SK-N-SH (cell line): ENCODE measurements around the gene SMPD2. TPM values are rescaled to one million over a fixed set of nuclear protein-coding genes. Genes with fewer than 3 reads are reported as not detected.

ENCODE experiments used
- CTCF ChIA-PET: fragments of 300-600, 350-600 bp; formaldehyde crosslinking; extraction: SDS; loops from one replicate; lab custom pipeline; 2021; lab: Yijun Ruan, JAX
- POLR2A ChIA-PET: fragments of 350-600 bp; sonication (Branson Sonifier 250); formaldehyde crosslinking; extraction: SDS; loops from one replicate; lab custom pipeline; 2020; ENCODE audit warnings: antibody characterized with exemption, inconsistent platforms; lab: Yijun Ruan, JAX
- DNase-seq: peaks from one replicate; pipeline ENCODE4 v3.0.0; 2012
- H2AFZ ChIP-seq: fragments of 200-600 bp; sonication (generic); 2 replicates; pipeline ENCODE4 v1.8.1; 2016; ENCODE audit warnings: antibody characterized with exemption, mild to moderate bottlenecking, low read depth
- H3F3A ChIP-seq: fragments of 200-600 bp; sonication (generic); replicated peaks from 2 replicates; pipeline ENCODE3; 2016; ENCODE audit warnings: antibody characterized with exemption, mild to moderate bottlenecking; ENCODE audit not compliant: insufficient read depth
- H3K27ac ChIP-seq, 2 experiments: fragments of 200-500 bp in 1 of 2; fragments of 200-600 bp in 1 of 2; sonication (Bioruptor generic) in 1 of 2; sonication (generic), shearing (Covaris generic) in 1 of 2; 2 replicates each; pipeline versions ENCODE4 v1.5.1 to v1.6.1; 2014 to 2016; ENCODE audit warnings: low read depth in 2 of 2, inconsistent platforms in 1 of 2, low read length in 1 of 2, mild to moderate bottlenecking in 1 of 2, mixed read lengths in 1 of 2
- H3K27me3 ChIP-seq: fragments of 200-600 bp; sonication (generic), shearing (Covaris generic); 2 replicates; pipeline ENCODE4 v1.6.1; 2016; ENCODE audit warnings: mixed run types; ENCODE audit not compliant: insufficient read depth
- H3K36me3 ChIP-seq, 2 experiments: fragments of 200-500 bp in 1 of 2; fragments of 200-600 bp in 1 of 2; sonication (Bioruptor generic) in 1 of 2; sonication (generic) in 1 of 2; replicated peaks in 1 of 2; 2 replicates each; pipeline versions ENCODE3 to v1.5.1; 2014 to 2016; ENCODE audit warnings: low read length in 1 of 2, mild to moderate bottlenecking in 1 of 2; ENCODE audit not compliant: insufficient read depth in 2 of 2, control insufficient read depth in 1 of 2
- H3K4me1 ChIP-seq, 2 experiments: fragments of 200-500 bp in 1 of 2; fragments of 200-600 bp in 1 of 2; sonication (Bioruptor generic) in 1 of 2; sonication (generic), shearing (Covaris generic) in 1 of 2; 2 replicates each; pipeline versions ENCODE4 v1.5.1 to v1.6.1; 2014 to 2016; ENCODE audit warnings: low read depth in 1 of 2, low read length in 1 of 2, mixed run types in 1 of 2; ENCODE audit not compliant: insufficient read depth in 2 of 2, control insufficient read depth in 1 of 2
- H3K4me2 ChIP-seq: fragments of 200-600 bp; sonication (generic), shearing (Covaris generic); 2 replicates; pipeline ENCODE4 v1.6.1; 2017; ENCODE audit warnings: mixed run types
- H3K4me3 ChIP-seq, 2 experiments: fragments of 200-500 bp in 1 of 2; fragments of 200-600 bp in 1 of 2; sonication (Bioruptor generic) in 1 of 2; sonication (generic), shearing (Covaris generic) in 1 of 2; 2 replicates each; pipeline versions ENCODE4 v1.5.1 to v1.8.1; 2014 to 2016; ENCODE audit warnings: low read depth in 2 of 2, inconsistent platforms in 1 of 2, low read length in 1 of 2, mild to moderate bottlenecking in 1 of 2, mixed read lengths in 1 of 2, moderate library complexity in 1 of 2
- H3K79me2 ChIP-seq: fragments of 200-600 bp; sonication (generic); 2 replicates; pipeline ENCODE4 v1.8.1; 2017; ENCODE audit warnings: mild to moderate bottlenecking; ENCODE audit not compliant: insufficient read depth
- H3K9ac ChIP-seq: fragments of 200-600 bp; sonication (generic); 2 replicates; pipeline ENCODE4 v1.6.1; 2017; ENCODE audit warnings: mixed run types
- H3K9me2 ChIP-seq: fragments of 200-600 bp; sonication (generic); 2 replicates; pipeline ENCODE4 v1.6.1; 2017; ENCODE audit warnings: mixed run types
- H3K9me3 ChIP-seq: fragments of 200-600 bp; sonication (generic); 2 replicates; pipeline ENCODE4 v1.6.1; 2017; ENCODE audit warnings: mixed run types, mild to moderate bottlenecking, moderate library complexity
- H4K20me1 ChIP-seq: fragments of 200-600 bp; sonication (generic); 2 replicates; pipeline ENCODE4 v1.6.1; 2017; ENCODE audit warnings: mild to moderate bottlenecking, mixed run types; ENCODE audit not compliant: insufficient read depth
- ELF1 ChIP-seq: IDR thresholded peaks from 2 replicates; pipeline ENCODE4 v1.4.0; 2012
- EP300 ChIP-seq, 2 experiments: IDR thresholded peaks; 2 replicates each; pipeline versions ENCODE4 v1.4.0 to v1.6.1; 2012; ENCODE audit warnings: borderline replicate concordance in 1 of 2, low read depth in 1 of 2, low read length in 1 of 2
- MEF2A ChIP-seq: IDR thresholded peaks from 2 replicates; pipeline ENCODE4 v1.4.0; 2012; ENCODE audit warnings: low read depth, borderline replicate concordance
- NRF1 ChIP-seq: IDR thresholded peaks from 2 replicates; pipeline ENCODE4 v1.6.1; 2012; ENCODE audit warnings: low read depth, mild to moderate bottlenecking, low read length
- POLR2AphosphoS5 ChIP-seq: IDR thresholded peaks from 2 replicates; pipeline ENCODE4 v1.6.1; 2012; ENCODE audit warnings: low read depth, low read length
- SMC3 ChIP-seq: IDR thresholded peaks from 2 replicates; pipeline ENCODE4 v1.6.1; 2012; ENCODE audit warnings: low read depth, low read length, improper control_type of control experiment
- TAF1 ChIP-seq: IDR thresholded peaks from 2 replicates; pipeline ENCODE4 v1.6.1; 2012; ENCODE audit warnings: low read depth, mild to moderate bottlenecking, low read length, moderate library complexity, borderline replicate concordance
- WGBS: methylation state at CpG from one replicate; pipeline ENCODE4 v1.1.6; 2017; ENCODE audit warnings: low lambda C conversion rate; 5-methylcytosine and 5-hydroxymethylcytosine counted together
- polyA plus RNA-seq, 3 experiments: library from polyadenylated mRNA; depleted of rRNA; stranded (reverse); fragments of >200 nt; gene quantifications; 2 replicates each; pipeline ENCODE4 v1.2.3, GENCODE V29; 2012
- TF ChIP-seq, protein P1 (sequence below): IDR thresholded peaks from 2 replicates; pipeline ENCODE4 v1.6.1; 2012; ENCODE audit warnings: mild to moderate bottlenecking, low read depth, low read length, moderate library complexity
- TF ChIP-seq, protein P2 (sequence below): IDR thresholded peaks from 2 replicates; pipeline ENCODE4 v1.4.0; 2012; ENCODE audit warnings: low read depth, borderline replicate concordance
- TF ChIP-seq, protein P3 (sequence below): IDR thresholded peaks from 2 replicates; pipeline ENCODE4 v1.4.0; 2012; ENCODE audit warnings: low read depth, borderline replicate concordance

The SMPD2 gene
- polyA plus RNA-seq, 1 of the 3 experiments (the other 2 are of a cell fraction), result 9.7 TPM

DNA sequence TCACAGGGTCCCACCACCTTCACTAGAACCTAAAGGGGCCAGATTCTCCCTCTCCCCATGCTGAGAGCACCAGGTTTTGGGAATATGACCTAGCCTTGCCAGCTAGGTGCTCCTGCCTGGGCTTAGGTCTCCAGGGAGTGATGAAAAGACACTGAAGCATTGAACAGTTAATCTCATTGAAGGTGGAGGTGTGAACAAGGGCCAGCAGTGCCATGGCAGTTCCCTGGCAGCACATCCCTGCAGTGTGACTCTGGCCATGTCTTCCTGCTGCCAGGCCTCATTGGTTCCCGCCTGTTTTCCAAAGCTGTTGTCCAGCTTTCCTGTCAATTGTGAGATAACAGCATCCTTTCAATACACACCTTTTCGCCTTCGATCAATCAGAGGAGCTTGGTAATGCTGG is 11.0 kb upstream of the SMPD2 start:
- Histone ChIP-seq H3K9me2 (no peaks in the 10 kb centered on the region), H3K9ac (no peak overlapping the region), H2AFZ (no peak overlapping the region), H3K27ac (no peak overlapping the region), H4K20me1 (no peaks in the 10 kb centered on the region), H3K4me1 (peaks cover 0 to 3% of the 10 kb centered on the region in 2 experiments; a peak in 1 of 4 replicates), H3K79me2 (no peaks in the 10 kb centered on the region), H3K4me2 (no peak overlapping the region), H3K27me3 (no peaks in the 10 kb centered on the region), H3F3A (no peaks in the 10 kb centered on the region), H3K36me3 (no peaks in the 10 kb centered on the region), H3K4me3 (no peak overlapping the region), H3K9me3 (no peaks in the 10 kb centered on the region)
- no peak for DNase-seq
- POLR2A ChIA-PET, result no interaction called here
- 92% methylated on average over 3 of the region's 3 CpGs for WGBS
- CTCF ChIA-PET, result interaction anchor here (1.0 to 2.9 kb wide), 3 partner anchors 9 to 46 kb away, joined by 3 to 10 read pairs (median 5); partner anchors contain the start of genes CD164, PPIL6 and SMPD2
- TF ChIP-seq NRF1 (no peak), POLR2AphosphoS5 (no peak), EP300 (IDR thresholded peaks at IDR 0.05; ENCODE audit: borderline replicate concordance in 1 of 2, low read depth in 1 of 2, low read length in 1 of 2) (no peak), ELF1 (no peak), TAF1 (no peak)
- TF ChIP-seq, protein P1, sequence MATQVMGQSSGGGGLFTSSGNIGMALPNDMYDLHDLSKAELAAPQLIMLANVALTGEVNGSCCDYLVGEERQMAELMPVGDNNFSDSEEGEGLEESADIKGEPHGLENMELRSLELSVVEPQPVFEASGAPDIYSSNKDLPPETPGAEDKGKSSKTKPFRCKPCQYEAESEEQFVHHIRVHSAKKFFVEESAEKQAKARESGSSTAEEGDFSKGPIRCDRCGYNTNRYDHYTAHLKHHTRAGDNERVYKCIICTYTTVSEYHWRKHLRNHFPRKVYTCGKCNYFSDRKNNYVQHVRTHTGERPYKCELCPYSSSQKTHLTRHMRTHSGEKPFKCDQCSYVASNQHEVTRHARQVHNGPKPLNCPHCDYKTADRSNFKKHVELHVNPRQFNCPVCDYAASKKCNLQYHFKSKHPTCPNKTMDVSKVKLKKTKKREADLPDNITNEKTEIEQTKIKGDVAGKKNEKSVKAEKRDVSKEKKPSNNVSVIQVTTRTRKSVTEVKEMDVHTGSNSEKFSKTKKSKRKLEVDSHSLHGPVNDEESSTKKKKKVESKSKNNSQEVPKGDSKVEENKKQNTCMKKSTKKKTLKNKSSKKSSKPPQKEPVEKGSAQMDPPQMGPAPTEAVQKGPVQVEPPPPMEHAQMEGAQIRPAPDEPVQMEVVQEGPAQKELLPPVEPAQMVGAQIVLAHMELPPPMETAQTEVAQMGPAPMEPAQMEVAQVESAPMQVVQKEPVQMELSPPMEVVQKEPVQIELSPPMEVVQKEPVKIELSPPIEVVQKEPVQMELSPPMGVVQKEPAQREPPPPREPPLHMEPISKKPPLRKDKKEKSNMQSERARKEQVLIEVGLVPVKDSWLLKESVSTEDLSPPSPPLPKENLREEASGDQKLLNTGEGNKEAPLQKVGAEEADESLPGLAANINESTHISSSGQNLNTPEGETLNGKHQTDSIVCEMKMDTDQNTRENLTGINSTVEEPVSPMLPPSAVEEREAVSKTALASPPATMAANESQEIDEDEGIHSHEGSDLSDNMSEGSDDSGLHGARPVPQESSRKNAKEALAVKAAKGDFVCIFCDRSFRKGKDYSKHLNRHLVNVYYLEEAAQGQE, result no peak
- TF ChIP-seq, protein P2, sequence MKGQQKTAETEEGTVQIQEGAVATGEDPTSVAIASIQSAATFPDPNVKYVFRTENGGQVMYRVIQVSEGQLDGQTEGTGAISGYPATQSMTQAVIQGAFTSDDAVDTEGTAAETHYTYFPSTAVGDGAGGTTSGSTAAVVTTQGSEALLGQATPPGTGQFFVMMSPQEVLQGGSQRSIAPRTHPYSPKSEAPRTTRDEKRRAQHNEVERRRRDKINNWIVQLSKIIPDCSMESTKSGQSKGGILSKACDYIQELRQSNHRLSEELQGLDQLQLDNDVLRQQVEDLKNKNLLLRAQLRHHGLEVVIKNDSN, result no peak

DNA sequence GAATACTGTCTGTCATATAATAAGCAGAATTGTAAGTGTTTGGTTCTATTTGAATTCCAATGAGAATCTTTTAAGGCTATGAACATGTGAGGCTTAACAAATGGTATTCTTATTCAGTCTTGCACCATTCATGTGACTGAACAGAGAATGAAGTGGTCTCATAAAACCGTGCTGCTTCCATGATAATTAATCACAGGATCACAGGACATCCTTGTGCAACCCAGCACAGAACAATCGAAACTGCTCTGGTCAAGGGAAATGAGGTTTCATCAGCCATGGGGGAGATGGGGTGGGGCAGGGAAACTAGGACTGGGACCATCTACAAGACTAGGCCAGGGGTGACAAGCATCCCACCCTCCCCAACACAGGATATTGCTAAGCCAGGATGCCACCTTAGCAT is 6.1 kb upstream of the SMPD2 start:
- POLR2A ChIA-PET, result no interaction called here
- H3K27me3 ChIP-seq, result no peaks in the 10 kb centered on the region
- H3F3A ChIP-seq, result peaks cover 4% of the 10 kb centered on the region
- no peaks in the 10 kb centered on the region for H3K36me3 ChIP-seq
- H3K4me1 ChIP-seq, result peaks cover 0 to 2% of the 10 kb centered on the region in 2 experiments; a peak in 1 of 4 replicates
- CTCF ChIA-PET, result no interaction called here
- H3K4me3 ChIP-seq, result no peak overlapping the region
- H3K9me3 ChIP-seq, result no peaks in the 10 kb centered on the region
- TF ChIP-seq, protein P3, sequence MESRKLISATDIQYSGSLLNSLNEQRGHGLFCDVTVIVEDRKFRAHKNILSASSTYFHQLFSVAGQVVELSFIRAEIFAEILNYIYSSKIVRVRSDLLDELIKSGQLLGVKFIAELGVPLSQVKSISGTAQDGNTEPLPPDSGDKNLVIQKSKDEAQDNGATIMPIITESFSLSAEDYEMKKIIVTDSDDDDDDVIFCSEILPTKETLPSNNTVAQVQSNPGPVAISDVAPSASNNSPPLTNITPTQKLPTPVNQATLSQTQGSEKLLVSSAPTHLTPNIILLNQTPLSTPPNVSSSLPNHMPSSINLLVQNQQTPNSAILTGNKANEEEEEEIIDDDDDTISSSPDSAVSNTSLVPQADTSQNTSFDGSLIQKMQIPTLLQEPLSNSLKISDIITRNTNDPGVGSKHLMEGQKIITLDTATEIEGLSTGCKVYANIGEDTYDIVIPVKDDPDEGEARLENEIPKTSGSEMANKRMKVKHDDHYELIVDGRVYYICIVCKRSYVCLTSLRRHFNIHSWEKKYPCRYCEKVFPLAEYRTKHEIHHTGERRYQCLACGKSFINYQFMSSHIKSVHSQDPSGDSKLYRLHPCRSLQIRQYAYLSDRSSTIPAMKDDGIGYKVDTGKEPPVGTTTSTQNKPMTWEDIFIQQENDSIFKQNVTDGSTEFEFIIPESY, result no peak
- no peak for TF ChIP-seq NRF1
- no peak for TF ChIP-seq SMC3
- TF ChIP-seq MEF2A, result no peak
- H4K20me1 ChIP-seq, result no peaks in the 10 kb centered on the region
- no peak overlapping the region for H3K9ac ChIP-seq
- no peak overlapping the region for H2AFZ ChIP-seq
- H3K9me2 ChIP-seq, result no peaks in the 10 kb centered on the region
- H3K79me2 ChIP-seq, result no peaks in the 10 kb centered on the region
- no peak overlapping the region for H3K4me2 ChIP-seq
- WGBS, result 75% methylated on average over 2 of the region's 2 CpGs
- no peak for DNase-seq
- no peak overlapping the region for H3K27ac ChIP-seq
